HEK293 (cell line): ENCODE results near the gene SMIM20.

Source experiments
- CTCF ChIA-PET: fragments of 350-600 bp; formaldehyde crosslinking; extraction: SDS; loops from one replicate; lab custom pipeline; 2021; ENCODE audit warnings: antibody characterized with exemption; lab: Yijun Ruan, JAX
- POLR2A ChIA-PET: fragments of 300-600 bp; formaldehyde crosslinking; extraction: SDS; loops from one replicate; lab custom pipeline; 2020; ENCODE audit warnings: antibody characterized with exemption, inconsistent platforms; lab: Yijun Ruan, JAX
- H3K27ac ChIP-seq: fragments of 200-500 bp; sonication (Bioruptor generic); 2 replicates; pipeline ENCODE4 v1.5.1; 2014; ENCODE audit warnings: low read depth, low read length, control low read depth, inconsistent platforms; ENCODE audit errors: extremely low read depth
- H3K36me3 ChIP-seq, 2 experiments: fragments of 200-500 bp in 1 of 2; sonication (Bioruptor generic) in 1 of 2; 1 replicate in 1 of 2; 2 replicates in 1 of 2; pipeline ENCODE4 v1.5.1; 2014 to 2017; ENCODE audit warnings: inconsistent platforms in 2 of 2, low read length in 2 of 2; ENCODE audit not compliant: control insufficient read depth in 2 of 2, insufficient read depth in 1 of 2
- H3K4me1 ChIP-seq: fragments of 200-500 bp; sonication (Bioruptor generic); 2 replicates; pipeline ENCODE4 v1.5.1; 2014; ENCODE audit warnings: mild to moderate bottlenecking, low read length, inconsistent platforms; ENCODE audit not compliant: control insufficient read depth, insufficient read depth
- H3K4me3 ChIP-seq: 2 replicates; pipeline ENCODE4 v1.5.1; 2011; ENCODE audit warnings: low read depth, mild to moderate bottlenecking, control low read depth, low read length, moderate library complexity
- H3K9me3 ChIP-seq: fragments of 200-500 bp; sonication (Bioruptor generic); 2 replicates; pipeline ENCODE4 v1.5.1; 2014; ENCODE audit warnings: low read depth, low read length, inconsistent platforms; ENCODE audit not compliant: control insufficient read depth, insufficient read depth
- BCL6B ChIP-seq: fragments of 450-650 bp; formaldehyde crosslinking; IDR thresholded peaks from 2 replicates; pipeline ENCODE4 v1.5.1; 2017; ENCODE audit warnings: missing biosample characterization, missing genetic modification characterization
- GLI4 ChIP-seq: fragments of 450-650 bp; formaldehyde crosslinking; IDR thresholded peaks from 2 replicates; pipeline ENCODE4 v1.5.1; 2016; ENCODE audit warnings: missing biosample characterization, missing genetic modification characterization
- HIC1 ChIP-seq: fragments of 450-650 bp; formaldehyde crosslinking; IDR thresholded peaks from 2 replicates; pipeline ENCODE4 v1.5.1; 2016; ENCODE audit warnings: missing biosample characterization, missing genetic modification characterization
- KLF9 ChIP-seq: fragments of 450-650 bp; formaldehyde crosslinking; IDR thresholded peaks from 2 replicates; pipeline ENCODE4 v1.5.1; 2016; ENCODE audit warnings: missing biosample characterization, missing genetic modification characterization, low read depth
- MEIS1 ChIP-seq: sonication (generic); formaldehyde crosslinking; IDR thresholded peaks from 2 replicates; pipeline ENCODE4 v1.8.1; 2022; ENCODE audit warnings: missing genetic modification reagents, mild to moderate bottlenecking, borderline replicate concordance
- PRDM4 ChIP-seq: fragments of 450-650 bp; formaldehyde crosslinking; IDR thresholded peaks from 2 replicates; pipeline ENCODE4 v1.5.1; 2017; ENCODE audit warnings: missing biosample characterization, missing genetic modification characterization
- REST ChIP-seq: fragments of 450-650 bp; formaldehyde crosslinking; IDR thresholded peaks from 2 replicates; pipeline ENCODE4 v1.5.1; 2016; ENCODE audit warnings: missing biosample characterization, missing genetic modification characterization
- YY2 ChIP-seq: fragments of 450-650 bp; formaldehyde crosslinking; IDR thresholded peaks from 2 replicates; pipeline ENCODE4 v1.5.1; 2016; ENCODE audit warnings: missing biosample characterization, missing genetic modification characterization
- ZBTB20 ChIP-seq: fragments of 450-650 bp; formaldehyde crosslinking; IDR thresholded peaks from 2 replicates; pipeline ENCODE4 v1.5.1; 2016; ENCODE audit warnings: missing biosample characterization, missing genetic modification characterization
- ZFHX2 ChIP-seq: fragments of 450-650 bp; formaldehyde crosslinking; conservative IDR thresholded peaks from 2 replicates; pipeline ENCODE4 v1.5.1; 2016; ENCODE audit warnings: missing biosample characterization, missing genetic modification characterization
- ZFP3 ChIP-seq: fragments of 450-650 bp; formaldehyde crosslinking; IDR thresholded peaks from 2 replicates; pipeline ENCODE4 v1.5.1; 2016; ENCODE audit warnings: low read depth, missing biosample characterization, missing genetic modification characterization
- ZNF148 ChIP-seq: fragments of 450-650 bp; formaldehyde crosslinking; IDR thresholded peaks from 2 replicates; pipeline ENCODE4 v1.5.0; 2017; ENCODE audit warnings: missing biosample characterization, missing genetic modification characterization, borderline replicate concordance
- ZNF37A ChIP-seq: fragments of 450-650 bp; IDR thresholded peaks from 2 replicates; pipeline ENCODE4 v1.5.1; 2018; ENCODE audit warnings: missing biosample characterization, missing genetic modification characterization
- ZNF391 ChIP-seq: fragments of 450-650 bp; formaldehyde crosslinking; IDR thresholded peaks from 2 replicates; pipeline ENCODE4 v1.5.1; 2016; ENCODE audit warnings: low read depth, missing biosample characterization, missing genetic modification characterization, borderline replicate concordance
- ZNF423 ChIP-seq: fragments of 450-650 bp; formaldehyde crosslinking; IDR thresholded peaks from 2 replicates; pipeline ENCODE4 v1.5.1; 2016; ENCODE audit warnings: missing biosample characterization, missing genetic modification characterization
- ZNF514 ChIP-seq: fragments of 450-650 bp; formaldehyde crosslinking; IDR thresholded peaks from 2 replicates; pipeline ENCODE4 v1.5.1; 2016; ENCODE audit warnings: missing biosample characterization, missing genetic modification characterization
- ZNF561 ChIP-seq: fragments of 450-650 bp; IDR thresholded peaks from 2 replicates; pipeline ENCODE4 v1.5.1; 2018; ENCODE audit warnings: missing biosample characterization, missing genetic modification characterization, borderline replicate concordance
- ZNF624 ChIP-seq: fragments of 450-650 bp; formaldehyde crosslinking; IDR thresholded peaks from 2 replicates; pipeline ENCODE4 v1.5.1; 2017; ENCODE audit warnings: missing biosample characterization, missing genetic modification characterization
- ZNF645 ChIP-seq: fragments of 450-650 bp; formaldehyde crosslinking; IDR thresholded peaks from 2 replicates; pipeline ENCODE4; 2016; ENCODE audit warnings: missing biosample characterization, missing genetic modification characterization
- ZNF664 ChIP-seq: fragments of 450-650 bp; formaldehyde crosslinking; IDR thresholded peaks from 2 replicates; pipeline ENCODE4 v1.5.1; 2016; ENCODE audit warnings: missing biosample characterization, missing genetic modification characterization
- ZNF701 ChIP-seq: fragments of 450-650 bp; formaldehyde crosslinking; IDR thresholded peaks from 2 replicates; pipeline ENCODE4 v1.5.1; 2016; ENCODE audit warnings: missing biosample characterization, missing genetic modification characterization
- ZNF768 ChIP-seq: fragments of 450-650 bp; formaldehyde crosslinking; IDR thresholded peaks from 2 replicates; pipeline ENCODE4 v1.5.1; 2018; ENCODE audit warnings: missing biosample characterization, mild to moderate bottlenecking, missing genetic modification characterization
- ZNF777 ChIP-seq: fragments of 450-650 bp; formaldehyde crosslinking; IDR thresholded peaks from 2 replicates; pipeline ENCODE4 v1.5.1; 2017; ENCODE audit warnings: missing biosample characterization, missing genetic modification characterization, borderline replicate concordance

The SMIM20 gene

GRCh38 chr4:25972366-25972765 is 58.3 kb downstream of the SMIM20 start (continued):
- TF ChIP-seq ZFHX2 (tag by site-specific recombination) (no peak), KLF9 (tag by site-specific recombination) (no peak), HIC1 (no peak), ZFP3 (tag by site-specific recombination) (no peak), ZNF664 (tag by site-specific recombination) (no peak), YY2 (tag by site-specific recombination) (no peak), ZNF514 (no peak), ZNF768 (tag by site-specific recombination) (no peak), MEIS1 (CRISPR knock-in tag) (no peak), ZNF391 (tag by site-specific recombination) (no peak), GLI4 (tag by site-specific recombination) (no peak)

- Histone ChIP-seq H3K9me3 (no peaks in the 10 kb centered on the region), H3K27ac (no peak overlapping the region), H3K4me1 (0 out of 2 replicates have a peak, but pooled peaks cover 3% of the 10 kb centered on the region), H3K36me3 (no peaks in the 10 kb centered on the region), H3K4me3 (no peak overlapping the region)
- CTCF ChIA-PET, result interaction anchor here (1.4 kb wide), 1 partner anchor 438 kb away, joined by 3 read pairs; no protein-coding TSS in a partner anchor
- POLR2A ChIA-PET, result no interaction called here
- no peak for TF ChIP-seq ZNF624 (tag by site-specific recombination)
- TF ChIP-seq ZNF561 (tag by site-specific recombination), result no peak
- TF ChIP-seq ZNF423 (tag by site-specific recombination), result no peak
- TF ChIP-seq ZNF701 (tag by site-specific recombination), result no peak
- TF ChIP-seq ZNF148 (tag by site-specific recombination), result no peak
- no peak for TF ChIP-seq ZNF645 (tag by site-specific recombination)
- TF ChIP-seq BCL6B (tag by site-specific recombination), result no peak
- no peak for TF ChIP-seq REST (tag by site-specific recombination)
- no peak for TF ChIP-seq ZNF768 (tag by site-specific recombination)
- TF ChIP-seq ZNF777 (tag by site-specific recombination), result no peak
- TF ChIP-seq ZBTB20 (tag by site-specific recombination), result no peak
- TF ChIP-seq PRDM4 (tag by site-specific recombination), result no peak
- no peak for TF ChIP-seq ZNF37A (tag by site-specific recombination)
Measured at GRCh38 chr4:25972984-25973745, 59.1 kb downstream of the SMIM20 start.
